ENCODE results near the gene CCDC40. TPM values are rescaled to one million over a fixed set of nuclear protein-coding genes. Genes with fewer than 3 reads are reported as not detected.

Gene CCDC40
- total RNA-seq, 1 donor, result 3.0 TPM

- no peak for DNase-seq (ENCODE audit: low read depth)
- TF ChIP-seq CTCF (IDR thresholded peaks at IDR 0.05; ENCODE audit: insufficient read depth, low read length), result no peak
- no peak overlapping the region for H3K4me3 ChIP-seq (ENCODE audit: low read depth, low read length)
These were observed 70.3 kb downstream of the CCDC40 start for GRCh38 chr17:80106751-80107150.

DNA sequence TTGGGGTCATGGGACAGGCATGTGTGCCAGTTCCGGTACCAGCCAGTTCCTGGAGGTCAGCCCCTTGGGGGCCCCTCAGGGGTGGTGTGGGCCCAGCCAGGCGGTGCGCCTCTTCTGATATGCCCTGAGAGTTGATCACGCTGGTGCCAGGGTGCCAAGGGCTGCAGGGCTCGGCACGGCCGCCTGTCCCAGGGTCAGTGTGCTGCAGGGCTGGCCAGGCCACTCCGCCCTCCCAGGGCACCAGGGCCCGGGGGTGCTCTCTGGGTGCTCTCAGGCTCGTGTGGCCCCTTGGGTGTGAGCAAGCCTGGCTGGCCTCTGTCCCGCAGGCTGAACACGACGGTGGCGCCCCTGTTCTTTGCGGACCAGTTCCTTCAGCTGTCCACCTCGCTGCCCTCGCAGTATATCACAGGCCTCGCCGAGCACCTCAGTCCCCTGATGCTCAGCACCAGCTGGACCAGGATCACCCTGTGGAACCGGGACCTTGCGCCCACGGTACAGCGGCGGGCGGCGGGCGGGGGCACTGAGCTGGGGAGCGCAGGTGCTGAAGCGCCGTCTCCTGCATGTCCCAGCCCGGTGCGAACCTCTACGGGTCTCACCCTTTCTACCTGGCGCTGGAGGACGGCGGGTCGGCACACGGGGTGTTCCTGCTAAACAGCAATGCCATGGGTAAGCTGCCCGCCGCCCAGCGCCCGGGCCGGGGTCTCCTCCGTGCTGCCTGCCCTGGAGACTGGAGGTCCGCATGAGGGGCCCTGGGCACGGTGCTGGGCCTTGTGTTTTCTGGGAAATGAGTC, 71.0 kb downstream of the CCDC40 start:
- DNase-seq (ENCODE audit: low read depth), result no peak
- TF ChIP-seq CTCF (IDR thresholded peaks at IDR 0.05; ENCODE audit: insufficient read depth, low read length), result no peak

DNA sequence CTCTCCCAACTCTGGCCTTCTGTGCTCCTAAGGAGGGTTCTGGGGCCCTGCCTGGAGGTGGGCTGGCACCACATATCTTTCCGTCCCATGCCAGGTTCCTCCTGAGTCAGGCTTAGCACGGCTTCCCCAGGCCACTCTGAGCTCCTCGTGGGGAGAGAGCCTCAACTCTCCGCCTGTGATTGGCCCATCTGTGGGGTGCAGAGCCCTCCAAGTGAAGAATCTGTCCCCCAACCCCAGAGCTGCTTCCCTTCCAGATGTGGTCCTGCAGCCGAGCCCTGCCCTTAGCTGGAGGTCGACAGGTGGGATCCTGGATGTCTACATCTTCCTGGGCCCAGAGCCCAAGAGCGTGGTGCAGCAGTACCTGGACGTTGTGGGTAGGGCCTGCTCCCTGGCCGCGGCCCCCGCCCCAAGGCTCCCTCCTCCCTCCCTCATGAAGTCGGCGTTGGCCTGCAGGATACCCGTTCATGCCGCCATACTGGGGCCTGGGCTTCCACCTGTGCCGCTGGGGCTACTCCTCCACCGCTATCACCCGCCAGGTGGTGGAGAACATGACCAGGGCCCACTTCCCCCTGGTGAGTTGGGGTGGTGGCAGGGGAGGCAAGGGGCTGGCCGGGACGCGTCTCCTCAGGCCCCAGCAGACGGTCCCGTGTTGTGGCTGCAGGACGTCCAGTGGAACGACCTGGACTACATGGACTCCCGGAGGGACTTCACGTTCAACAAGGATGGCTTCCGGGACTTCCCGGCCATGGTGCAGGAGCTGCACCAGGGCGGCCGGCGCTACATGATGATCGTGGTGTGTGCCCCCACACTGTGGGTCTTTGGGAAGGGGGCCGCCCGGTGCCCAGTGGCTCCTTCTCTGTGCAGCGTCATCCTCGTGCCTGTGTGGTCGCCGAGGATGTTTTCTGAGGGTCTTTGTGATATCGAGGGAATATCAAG, 71.9 kb downstream of the CCDC40 start:
- DNase-seq (ENCODE audit: low read depth), result no peak
- no peak overlapping the region for H3K4me3 ChIP-seq (ENCODE audit: low read depth, low read length)
- TF ChIP-seq CTCF (IDR thresholded peaks at IDR 0.05; ENCODE audit: insufficient read depth, low read length), result no peak

More for the DNA sequence above, 71.0 kb downstream of the CCDC40 start:
- no peak overlapping the region for H3K4me3 ChIP-seq (ENCODE audit: low read depth, low read length)

DNA sequence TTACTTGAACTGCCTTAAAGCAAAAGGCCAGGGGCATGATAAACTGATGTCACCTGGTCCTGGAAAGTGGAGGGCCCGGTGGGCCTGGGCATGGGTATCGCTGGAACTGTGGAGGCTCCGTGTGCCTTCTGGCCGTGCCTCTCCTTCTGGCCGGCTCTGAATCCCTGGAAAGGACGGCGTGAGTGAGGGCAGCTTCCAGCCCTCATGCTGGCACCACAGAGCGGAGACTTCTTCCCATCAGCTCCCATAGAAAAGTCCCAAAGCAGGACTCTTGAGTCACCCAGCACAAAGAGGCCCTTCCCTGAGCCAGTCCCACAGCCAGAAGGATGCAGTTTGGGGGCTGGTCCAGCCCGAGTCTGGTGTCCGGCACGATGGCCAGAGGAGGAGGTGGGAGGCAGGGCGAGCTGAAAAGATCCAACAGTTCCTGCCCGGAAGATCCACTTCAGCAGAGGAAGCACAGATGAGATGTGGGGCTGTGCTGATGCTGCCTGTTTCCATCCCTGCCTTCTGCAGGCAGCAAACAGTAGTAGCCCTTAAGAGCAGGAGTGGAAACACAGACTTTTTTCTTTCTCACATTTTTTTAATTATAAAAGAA, 72.7 kb downstream of the CCDC40 start:
- DNase-seq (ENCODE audit: low read depth), result no peak
- H3K4me3 ChIP-seq (ENCODE audit: low read depth, low read length), result no peak overlapping the region
- TF ChIP-seq CTCF (IDR thresholded peaks at IDR 0.05; ENCODE audit: insufficient read depth, low read length), result no peak

GRCh38 chr17:80109713-80110446, 73.4 kb downstream of the CCDC40 start:
- DNase-seq (ENCODE audit: low read depth), result no peak
- TF ChIP-seq CTCF (IDR thresholded peaks at IDR 0.05; ENCODE audit: insufficient read depth, low read length), result no peak
- H3K4me3 ChIP-seq (ENCODE audit: low read depth, low read length), result no peak overlapping the region

DNA sequence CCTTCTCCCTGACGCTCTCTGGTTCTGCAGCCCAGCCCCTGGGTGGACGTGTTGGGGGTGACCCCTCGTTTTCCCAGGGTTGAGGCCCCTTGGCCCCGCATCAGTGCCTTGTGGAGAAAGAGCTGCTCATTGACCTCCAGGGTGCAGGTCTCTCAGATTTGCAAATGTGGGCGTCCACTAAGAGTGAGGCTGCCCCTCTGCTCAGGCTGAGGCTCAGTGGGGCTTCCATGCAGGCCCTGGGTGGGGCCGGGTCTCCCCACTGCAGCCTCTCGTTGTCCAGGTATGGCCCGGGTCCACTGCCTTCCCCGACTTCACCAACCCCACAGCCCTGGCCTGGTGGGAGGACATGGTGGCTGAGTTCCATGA, 74.0 kb downstream of the CCDC40 start:
- no peak for TF ChIP-seq CTCF (IDR thresholded peaks at IDR 0.05; ENCODE audit: insufficient read depth, low read length)
- no peak for DNase-seq (ENCODE audit: low read depth)
- H3K4me3 ChIP-seq (ENCODE audit: low read depth, low read length), result no peak overlapping the region
